Left lung (tissue), 10 donors: ENCODE measurements around the gene HDAC4. TPM values are rescaled to one million over a fixed set of nuclear protein-coding genes. Genes with fewer than 3 reads are reported as not detected.

Source experiments
- ATAC-seq: fragments of 200-7000 bp; cut with Tn5 transposase; one replicate; pipeline ENCODE4 v1.9.1; 2020; ENCODE audit warnings: moderate library complexity
- DNase-seq, 4 donors: peaks; one replicate each; pipeline ENCODE4 v3.0.0-alpha.2; 2013 to 2020
- H3K27ac ChIP-seq, 2 donors: fragments of 200-600 bp; sonication (generic) in 1 of 2; one replicate each; pipeline versions ENCODE4 v1.5.0 to v1.8.0; 2020 to 2021
- H3K27me3 ChIP-seq, 2 donors: fragments of 200-600 bp; sonication (generic) in 1 of 2; one replicate each; pipeline versions ENCODE4 v1.5.0 to v1.8.0; 2020 to 2021
- H3K36me3 ChIP-seq, 2 donors: fragments of 200-600 bp; sonication (generic) in 1 of 2; one replicate each; pipeline versions ENCODE4 v1.5.0 to v1.8.0; 2020 to 2021
- H3K4me1 ChIP-seq, 2 donors: fragments of 200-600 bp; one replicate each; pipeline ENCODE4 v1.8.0; 2021
- H3K4me3 ChIP-seq, 2 donors: fragments of 200-600 bp; sonication (generic) in 1 of 2; one replicate each; pipeline versions ENCODE4 v1.5.0 to v1.8.0; 2020 to 2021; ENCODE audit warnings: mild to moderate bottlenecking in 1 of 2
- H3K9me3 ChIP-seq, 2 donors: fragments of 200-600 bp; sonication (generic) in 1 of 2; one replicate each; pipeline versions ENCODE4 v1.5.0 to v1.8.0; 2020 to 2021
- CTCF ChIP-seq, 2 donors: fragments of 200-600 bp; sonication (generic) in 1 of 2; IDR thresholded peaks; one replicate each; pipeline versions ENCODE4 v1.5.0 to v1.8.0; 2021; ENCODE audit warnings: antibody characterized with exemption in 2 of 2
- intact Hi-C, 2 donors: fragments of 100-400 bp; cut with DNase I; formaldehyde crosslinking; loops; one replicate each; pipeline versions ENCODE4 v1.11.2 to v1.14.2; 2022
- polyA plus RNA-seq, 6 donors: library from polyadenylated mRNA; unstranded; fragments of 120-200 nt; gene quantifications; one replicate each; pipeline ENCODE4 v1.2.1, GENCODE V29; 2013; ENCODE audit not compliant: insufficient read length in 6 of 6
- total RNA-seq, 2 donors: library from RNA; stranded (reverse); fragmentation: NEBNext Ultra II Directional; extraction: Animal tissue kit (Norgen Biotek cat#: 25700); gene quantifications; one replicate each; pipeline ENCODE4 v1.2.1, GENCODE V29; 2021
- donor health status: DM: no; HTN: yes; CAD: no.
- donor health status: DM: no; HTN: no; CAD: no.

The HDAC4 gene
- total and polyA plus RNA-seq, 8 donors = 9.9 to 36.8 (median 12.8) TPM

GRCh38 chr2:239206851-239207250 lies 194.0 kb downstream of the HDAC4 start:
- TF ChIP-seq CTCF (IDR thresholded peaks at IDR 0.05) = no peak
- no peaks in the 10 kb centered on the region for H3K27me3 ChIP-seq
- DNase-seq = no peak
- peaks cover 0 to 41% of the 10 kb centered on the region in 2 donors for H3K4me1 ChIP-seq
- H3K27ac ChIP-seq = no peak overlapping the region
- H3K36me3 ChIP-seq = peaks cover 0 to 3% of the 10 kb centered on the region in 2 donors
- H3K4me3 ChIP-seq = no peak overlapping the region
- no peaks in the 10 kb centered on the region for H3K9me3 ChIP-seq
- intact Hi-C loops = no loop called here
- no peak for ATAC-seq

GRCh38 chr2:239206042-239206441 lies 194.8 kb downstream of the HDAC4 start:
- ATAC-seq = no peak
- Histone ChIP-seq H3K4me1 (peaks cover 0 to 39% of the 10 kb centered on the region in 2 donors), H3K4me3 (no peak overlapping the region), H3K36me3 (peaks cover 0 to 3% of the 10 kb centered on the region in 2 donors), H3K27me3 (no peaks in the 10 kb centered on the region), H3K9me3 (no peaks in the 10 kb centered on the region), H3K27ac (peak overlapping the region in 1 of 2 donors; percentile 50)
- intact Hi-C loops = no loop called here
- DNase-seq = peak in 1 of 4 donors; percentile 24
- no peak for TF ChIP-seq CTCF (IDR thresholded peaks at IDR 0.05)

- intact Hi-C loops = no loop called here
Observed at GRCh38 chr2:239204876-239205468, 195.8 kb downstream of the HDAC4 start.

GRCh38 chr2:239204136-239204875 lies 196.5 kb downstream of the HDAC4 start:
- TF ChIP-seq CTCF (IDR thresholded peaks at IDR 0.05) = no peak
- Histone ChIP-seq H3K9me3 (no peaks in the 10 kb centered on the region), H3K4me1 (peaks cover 0 to 29% of the 10 kb centered on the region in 2 donors), H3K27me3 (no peaks in the 10 kb centered on the region), H3K27ac (no peak overlapping the region), H3K4me3 (no peak overlapping the region), H3K36me3 (peaks cover 0 to 3% of the 10 kb centered on the region in 2 donors)
- intact Hi-C loops = no loop called here
- ATAC-seq (no peak), DNase-seq (peak in 2 of 4 donors; percentile 29 to 65)

More at GRCh38 chr2:239204876-239205468, 195.8 kb downstream of the HDAC4 start:
- peak overlapping the region in 1 of 2 donors; percentile 50 for H3K27ac ChIP-seq
- H3K4me3 ChIP-seq = no peak overlapping the region
- DNase-seq = peak in 2 of 4 donors; percentile 10 to 43
- no peaks in the 10 kb centered on the region for H3K27me3 ChIP-seq
- H3K36me3 ChIP-seq = peaks cover 0 to 3% of the 10 kb centered on the region in 2 donors
- TF ChIP-seq CTCF (IDR thresholded peaks at IDR 0.05) = no peak
- no peak for ATAC-seq
- peaks cover 0 to 29% of the 10 kb centered on the region in 2 donors for H3K4me1 ChIP-seq
- no peaks in the 10 kb centered on the region for H3K9me3 ChIP-seq

GRCh38 chr2:239203443-239204135 lies 197.2 kb downstream of the HDAC4 start:
- H3K9me3 ChIP-seq = no peaks in the 10 kb centered on the region
- H3K4me3 ChIP-seq = no peak overlapping the region
- no peak for TF ChIP-seq CTCF (IDR thresholded peaks at IDR 0.05)
- ATAC-seq = no peak
- no peak overlapping the region for H3K27ac ChIP-seq
- H3K4me1 ChIP-seq = peaks cover 0 to 29% of the 10 kb centered on the region in 2 donors
- DNase-seq = peak in 1 of 4 donors; percentile 8
- intact Hi-C loops = no loop called here
- H3K27me3 ChIP-seq = no peaks in the 10 kb centered on the region
- peaks cover 0 to 3% of the 10 kb centered on the region in 2 donors for H3K36me3 ChIP-seq
